ENCODE results near the gene ASB1. TPM values are rescaled to one million over a fixed set of nuclear protein-coding genes. Genes with fewer than 3 reads are reported as not detected.

ASB1 gene
- total RNA-seq, 2 donors from 2014 or later, result 6.6 to 9.9 TPM

DNA sequence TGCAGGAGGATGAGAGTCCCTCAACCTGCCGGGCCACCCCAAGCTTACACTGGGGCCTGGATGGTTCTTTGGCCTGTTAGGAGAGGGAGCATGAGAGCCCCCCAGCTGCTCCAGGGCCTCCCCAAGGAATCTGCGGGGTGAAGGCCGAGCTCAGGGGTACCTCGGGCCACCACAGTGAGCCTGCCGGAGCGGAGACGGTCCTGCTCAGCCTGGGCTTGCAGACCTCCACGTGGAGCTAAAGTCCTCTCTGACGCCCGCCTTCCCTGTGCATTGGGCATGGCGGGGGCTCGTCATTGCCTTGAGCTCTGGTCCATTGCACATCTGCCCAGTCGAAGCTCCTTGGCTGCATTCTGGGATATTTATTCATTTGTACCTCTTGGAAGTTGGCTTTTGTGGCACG is 62.7 kb downstream of the ASB1 start:
- WGBS, 2 donors, result 81 to 84% methylated on average over 7 to 14 of the region's 14 CpGs
- no peaks in the 10 kb centered on the region for H3K4me1 ChIP-seq
- H3K27ac ChIP-seq, result no peak overlapping the region
- intact Hi-C loops (cut with DNase I), result no loop called here
- no peak overlapping the region for H3K4me3 ChIP-seq
- H3K36me3 ChIP-seq (replicated peaks in 1 of 2; ENCODE audit: insufficient read depth in 1 of 2, low read depth in 2 of 2), result no peaks in the 10 kb centered on the region
- ATAC-seq (no peak), DNase-seq (no peak)
- no peaks in the 10 kb centered on the region for H3K27me3 ChIP-seq
- no peaks in the 10 kb centered on the region for H3K9me3 ChIP-seq
- no peak for TF ChIP-seq POLR2A (IDR thresholded peaks at IDR 0.05)
- TF ChIP-seq, protein P1, sequence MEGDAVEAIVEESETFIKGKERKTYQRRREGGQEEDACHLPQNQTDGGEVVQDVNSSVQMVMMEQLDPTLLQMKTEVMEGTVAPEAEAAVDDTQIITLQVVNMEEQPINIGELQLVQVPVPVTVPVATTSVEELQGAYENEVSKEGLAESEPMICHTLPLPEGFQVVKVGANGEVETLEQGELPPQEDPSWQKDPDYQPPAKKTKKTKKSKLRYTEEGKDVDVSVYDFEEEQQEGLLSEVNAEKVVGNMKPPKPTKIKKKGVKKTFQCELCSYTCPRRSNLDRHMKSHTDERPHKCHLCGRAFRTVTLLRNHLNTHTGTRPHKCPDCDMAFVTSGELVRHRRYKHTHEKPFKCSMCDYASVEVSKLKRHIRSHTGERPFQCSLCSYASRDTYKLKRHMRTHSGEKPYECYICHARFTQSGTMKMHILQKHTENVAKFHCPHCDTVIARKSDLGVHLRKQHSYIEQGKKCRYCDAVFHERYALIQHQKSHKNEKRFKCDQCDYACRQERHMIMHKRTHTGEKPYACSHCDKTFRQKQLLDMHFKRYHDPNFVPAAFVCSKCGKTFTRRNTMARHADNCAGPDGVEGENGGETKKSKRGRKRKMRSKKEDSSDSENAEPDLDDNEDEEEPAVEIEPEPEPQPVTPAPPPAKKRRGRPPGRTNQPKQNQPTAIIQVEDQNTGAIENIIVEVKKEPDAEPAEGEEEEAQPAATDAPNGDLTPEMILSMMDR (IDR thresholded peaks at IDR 0.05), result no peak

DNA sequence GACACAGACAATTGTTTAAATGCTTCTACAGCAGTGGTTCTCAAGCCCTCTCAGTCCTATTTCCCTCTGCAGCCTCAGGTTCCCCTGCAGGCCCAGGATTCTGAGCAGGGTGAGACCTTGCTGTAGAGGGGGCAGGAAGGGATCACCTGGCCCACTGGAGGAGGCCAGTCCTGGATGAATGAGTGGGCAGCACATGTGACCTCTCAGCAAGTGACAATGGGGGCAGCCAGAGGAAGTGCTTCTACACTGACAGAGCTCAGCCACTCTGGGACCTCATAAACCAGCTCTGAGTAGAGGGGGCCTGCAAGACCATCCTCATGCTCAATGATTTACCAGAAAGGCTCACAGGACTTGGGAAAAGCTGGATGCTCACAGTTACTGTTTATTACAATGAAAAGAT is 63.2 kb downstream of the ASB1 start:
- H3K4me3 ChIP-seq, result no peak overlapping the region
- H3K36me3 ChIP-seq (replicated peaks in 1 of 2; ENCODE audit: insufficient read depth in 1 of 2, low read depth in 2 of 2), result no peaks in the 10 kb centered on the region
- no peaks in the 10 kb centered on the region for H3K4me1 ChIP-seq
- no peak for DNase-seq
- no peaks in the 10 kb centered on the region for H3K27me3 ChIP-seq
- intact Hi-C loops (cut with DNase I), result no loop called here
- no peak for ATAC-seq
- H3K9me3 ChIP-seq, result no peaks in the 10 kb centered on the region
- TF ChIP-seq POLR2A (IDR thresholded peaks at IDR 0.05), result no peak
- TF ChIP-seq, protein P1 (IDR thresholded peaks at IDR 0.05), result no peak
- no peak overlapping the region for H3K27ac ChIP-seq

DNA sequence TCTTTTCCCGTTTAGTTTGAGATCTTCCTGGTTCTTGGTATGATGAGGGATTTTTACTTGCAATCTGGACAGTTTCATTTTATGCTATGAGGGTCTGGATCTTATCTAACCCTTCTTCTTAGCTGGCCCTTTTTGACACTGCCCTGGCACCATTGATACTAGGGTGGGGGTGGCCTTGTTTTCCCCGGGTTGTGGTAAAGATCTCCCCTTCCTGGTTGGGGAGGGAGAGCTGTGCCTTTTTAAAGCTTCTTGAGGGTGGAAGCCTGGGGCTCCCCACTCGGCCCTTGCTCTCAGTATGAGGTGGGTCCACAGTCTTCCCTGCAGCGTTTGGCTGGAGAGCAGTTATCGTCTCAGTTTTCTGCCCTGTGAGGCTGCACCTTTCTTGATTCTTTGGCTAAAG is 66.1 kb downstream of the ASB1 start:
- intact Hi-C loops (cut with DNase I), result no loop called here
- no peaks in the 10 kb centered on the region for H3K27me3 ChIP-seq
- no peak for TF ChIP-seq POLR2A (IDR thresholded peaks at IDR 0.05)
- TF ChIP-seq, protein P1 (IDR thresholded peaks at IDR 0.05), result no peak
- no peak overlapping the region for H3K4me3 ChIP-seq
- no peaks in the 10 kb centered on the region for H3K36me3 ChIP-seq (replicated peaks in 1 of 2; ENCODE audit: insufficient read depth in 1 of 2, low read depth in 2 of 2)
- DNase-seq (no peak), ATAC-seq (no peak)
- no peaks in the 10 kb centered on the region for H3K4me1 ChIP-seq
- no peaks in the 10 kb centered on the region for H3K9me3 ChIP-seq
- no peak overlapping the region for H3K27ac ChIP-seq
- 63 to 80% methylated on average over 5 of the region's 5 CpGs for WGBS, 2 donors

DNA sequence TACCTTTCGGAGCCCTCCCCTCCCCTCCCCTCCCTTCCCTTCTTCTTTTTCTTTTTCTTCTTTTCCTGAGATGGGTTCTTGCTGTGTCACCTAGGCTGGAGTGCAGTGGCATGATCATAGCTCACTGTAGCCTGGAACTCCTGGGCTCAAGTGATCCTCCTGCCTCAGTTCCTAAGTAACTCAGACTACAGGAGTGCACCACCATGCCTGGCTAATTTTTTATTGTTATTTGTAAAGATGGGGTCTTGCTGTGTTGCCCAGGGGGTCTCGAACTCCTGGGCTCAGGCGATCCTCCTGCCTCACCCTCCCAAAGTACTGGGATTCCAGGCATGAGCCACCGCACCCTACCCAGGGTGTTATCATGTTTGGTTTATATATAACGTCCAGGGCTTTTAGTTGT is 66.7 kb downstream of the ASB1 start:
- intact Hi-C loops (cut with DNase I), result no loop called here
- TF ChIP-seq POLR2A (IDR thresholded peaks at IDR 0.05), result no peak
- TF ChIP-seq, protein P1 (IDR thresholded peaks at IDR 0.05), result no peak
- no peak for ATAC-seq

DNA sequence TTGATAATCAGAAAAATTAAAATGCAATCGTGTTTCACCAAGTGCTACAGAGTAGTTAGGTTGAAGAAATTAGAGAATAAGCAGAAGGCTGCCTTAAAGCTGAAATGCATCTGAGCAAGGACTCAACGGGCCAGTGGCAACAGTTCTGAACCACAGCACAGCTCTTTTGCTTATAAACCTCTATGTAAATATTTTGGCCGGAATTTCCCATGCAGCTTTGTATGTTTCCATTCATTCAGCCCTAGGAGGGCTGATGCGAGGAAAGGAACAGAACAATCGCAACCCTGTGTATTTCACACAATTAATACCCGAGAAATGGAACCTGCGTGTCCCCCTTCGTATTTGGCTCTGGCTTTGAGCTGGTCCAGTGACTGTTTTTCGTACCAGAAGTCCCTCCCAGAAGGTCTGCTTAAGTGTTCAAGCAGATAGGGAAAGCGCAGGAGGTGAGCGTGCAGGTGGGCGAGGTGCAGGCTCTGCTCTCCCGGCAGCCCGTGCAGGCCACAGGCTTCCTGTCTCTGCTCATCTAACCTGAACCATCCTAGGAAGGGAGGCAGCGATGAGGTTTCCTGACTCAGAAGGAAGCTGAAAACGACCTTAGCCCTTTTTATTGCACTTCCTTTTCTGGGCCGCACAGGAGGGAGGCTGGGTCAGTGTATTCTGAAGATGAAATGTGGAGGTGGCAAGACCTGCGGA is 67.3 kb downstream of the ASB1 start:
- no peaks in the 10 kb centered on the region for H3K36me3 ChIP-seq (replicated peaks in 1 of 2; ENCODE audit: insufficient read depth in 1 of 2, low read depth in 2 of 2)
- no peaks in the 10 kb centered on the region for H3K9me3 ChIP-seq
- intact Hi-C loops (cut with DNase I), result no loop called here
- H3K27ac ChIP-seq, result no peak overlapping the region
- H3K4me1 ChIP-seq, result no peaks in the 10 kb centered on the region
- H3K4me3 ChIP-seq, result no peak overlapping the region
- H3K27me3 ChIP-seq, result no peaks in the 10 kb centered on the region
- TF ChIP-seq, protein P1 (IDR thresholded peaks at IDR 0.05), result no peak
- TF ChIP-seq POLR2A (IDR thresholded peaks at IDR 0.05), result no peak
- WGBS, 2 donors, result 76 to 80% methylated on average over 15 to 18 of the region's 18 CpGs
- DNase-seq, result no peak
- no peak for ATAC-seq

More for the DNA sequence above, 66.7 kb downstream of the ASB1 start:
- DNase-seq, result no peak
- Histone ChIP-seq H3K27ac (no peak overlapping the region), H3K36me3 (replicated peaks in 1 of 2; ENCODE audit: insufficient read depth in 1 of 2, low read depth in 2 of 2) (no peaks in the 10 kb centered on the region), H3K27me3 (no peaks in the 10 kb centered on the region), H3K4me3 (no peak overlapping the region), H3K9me3 (no peaks in the 10 kb centered on the region), H3K4me1 (no peaks in the 10 kb centered on the region)
- WGBS, 2 donors, result 88 to 90% methylated on average over 5 of the region's 5 CpGs

All from body of pancreas (tissue), 4 donors.